OCI-LY1 (cell line): Measurements from ENCODE around the gene PRKCE.

ENCODE experiments used
- H2AFZ ChIP-seq: fragments of 200-600 bp; sonication (generic), shearing (Covaris generic); 2 replicates; pipeline ENCODE4 v1.6.0; 2014; ENCODE audit warnings: antibody characterized with exemption, mild to moderate bottlenecking, low read length
- H3F3A ChIP-seq: fragments of 200-600 bp; sonication (generic), shearing (Covaris generic); 2 replicates; pipeline ENCODE4 v1.6.0; 2014; ENCODE audit warnings: mild to moderate bottlenecking, antibody characterized with exemption, low read length, moderate library complexity; ENCODE audit not compliant: insufficient read depth
- H3K27ac ChIP-seq: fragments of 200-600 bp; sonication (generic); 2 replicates; pipeline ENCODE4 v1.5.1; 2014; ENCODE audit warnings: low read length, mixed run types, mild to moderate bottlenecking, low read depth; ENCODE audit not compliant: poor library complexity, severe bottlenecking
- H3K27me3 ChIP-seq: fragments of 200-600 bp; sonication (generic); 2 replicates; pipeline ENCODE4 v1.6.0; 2014; ENCODE audit warnings: antibody characterized with exemption, mild to moderate bottlenecking, low read length, moderate library complexity; ENCODE audit not compliant: insufficient read depth
- H3K36me3 ChIP-seq: fragments of 200-600 bp; sonication (generic); 2 replicates; pipeline ENCODE4 v1.6.1; 2014; ENCODE audit warnings: mild to moderate bottlenecking, antibody characterized with exemption, low read length, moderate library complexity, mixed read lengths; ENCODE audit not compliant: insufficient read depth
- H3K4me1 ChIP-seq: fragments of 200-600 bp; sonication (generic); 2 replicates; pipeline ENCODE4 v1.5.1; 2014; ENCODE audit warnings: mild to moderate bottlenecking, low read length, moderate library complexity; ENCODE audit not compliant: insufficient read depth, severe bottlenecking
- H3K4me2 ChIP-seq: fragments of 200-600 bp; sonication (generic), shearing (Covaris generic); 2 replicates; pipeline ENCODE4 v1.6.1; 2014; ENCODE audit warnings: low read length
- H3K4me3 ChIP-seq: fragments of 200-600 bp; sonication (generic); 2 replicates; pipeline ENCODE4 v1.5.1; 2014; ENCODE audit warnings: low read length, low read depth, mild to moderate bottlenecking, mixed read lengths; ENCODE audit not compliant: poor library complexity, severe bottlenecking
- H3K79me2 ChIP-seq: fragments of 200-600 bp; shearing (Covaris generic); 2 replicates; pipeline ENCODE4 v1.6.1; 2016; ENCODE audit warnings: mixed run types, low read length, mixed read lengths; ENCODE audit not compliant: insufficient read depth
- H3K9ac ChIP-seq: fragments of 200-600 bp; sonication (generic), shearing (Covaris generic); 2 replicates; pipeline ENCODE4 v1.6.1; 2014; ENCODE audit warnings: mild to moderate bottlenecking, low read length, mixed read lengths
- H3K9me2 ChIP-seq: fragments of 200-600 bp; sonication (generic), shearing (Covaris generic); 2 replicates; pipeline ENCODE4 v1.6.1; 2014; ENCODE audit warnings: low read depth, mild to moderate bottlenecking, low read length, mixed read lengths
- H3K9me3 ChIP-seq: fragments of 200-600 bp; shearing (Covaris generic); 2 replicates; pipeline ENCODE4 v1.6.1; 2014; ENCODE audit warnings: low read length, mixed read lengths
- H4K20me1 ChIP-seq: fragments of 200-600 bp; sonication (generic), shearing (Covaris generic); 2 replicates; pipeline ENCODE4 v1.6.0; 2016; ENCODE audit warnings: mild to moderate bottlenecking, low read length; ENCODE audit not compliant: insufficient read depth
- EZH2 ChIP-seq: fragments of 200-600 bp; sonication (generic), shearing (Covaris generic); IDR thresholded peaks from 2 replicates; pipeline ENCODE4 v1.8.0; 2017; ENCODE audit warnings: borderline replicate concordance, mixed run types, mild to moderate bottlenecking, antibody characterized with exemption, low read length, moderate library complexity, mixed read lengths
- TF ChIP-seq, protein P1 (sequence below): fragments of 200-600 bp; sonication (generic), shearing (Covaris generic); IDR thresholded peaks from 2 replicates; pipeline ENCODE4 v1.5.1; 2017; ENCODE audit warnings: mild to moderate bottlenecking, antibody characterized with exemption, low read length, moderate library complexity, mixed read lengths

PRKCE gene

DNA sequence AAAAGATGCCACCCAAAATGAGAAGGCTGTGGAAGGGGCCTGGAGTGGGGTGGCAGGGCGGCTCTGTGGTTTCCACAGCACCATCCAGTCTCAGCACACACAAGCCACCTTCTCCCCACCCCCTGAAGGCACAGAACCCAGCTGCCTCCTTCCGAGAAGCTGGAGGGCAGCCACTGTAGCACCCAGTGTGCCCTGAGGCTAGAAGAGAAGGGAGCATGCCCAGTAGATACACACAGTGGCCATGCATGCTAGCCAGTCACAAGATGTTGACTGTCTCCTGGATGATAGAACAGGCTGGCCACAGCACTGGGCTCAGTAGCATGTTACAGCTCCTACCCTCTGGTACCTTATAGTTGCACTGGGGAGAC is 496.9 kb downstream of the PRKCE start:
- Histone ChIP-seq H2AFZ (no peak overlapping the region), H3F3A (no peaks in the 10 kb centered on the region), H3K9me2 (no peaks in the 10 kb centered on the region), H3K9ac (no peak overlapping the region), H3K79me2 (no peaks in the 10 kb centered on the region), H3K4me1 (no peaks in the 10 kb centered on the region), H3K27ac (no peak overlapping the region), H3K27me3 (no peaks in the 10 kb centered on the region), H4K20me1 (no peaks in the 10 kb centered on the region), H3K4me3 (no peak overlapping the region), H3K9me3 (no peaks in the 10 kb centered on the region), H3K4me2 (no peak overlapping the region), H3K36me3 (0 out of 2 replicates have a peak, but pooled peaks cover 5% of the 10 kb centered on the region)
- TF ChIP-seq EZH2, result no peak
- TF ChIP-seq, protein P1, sequence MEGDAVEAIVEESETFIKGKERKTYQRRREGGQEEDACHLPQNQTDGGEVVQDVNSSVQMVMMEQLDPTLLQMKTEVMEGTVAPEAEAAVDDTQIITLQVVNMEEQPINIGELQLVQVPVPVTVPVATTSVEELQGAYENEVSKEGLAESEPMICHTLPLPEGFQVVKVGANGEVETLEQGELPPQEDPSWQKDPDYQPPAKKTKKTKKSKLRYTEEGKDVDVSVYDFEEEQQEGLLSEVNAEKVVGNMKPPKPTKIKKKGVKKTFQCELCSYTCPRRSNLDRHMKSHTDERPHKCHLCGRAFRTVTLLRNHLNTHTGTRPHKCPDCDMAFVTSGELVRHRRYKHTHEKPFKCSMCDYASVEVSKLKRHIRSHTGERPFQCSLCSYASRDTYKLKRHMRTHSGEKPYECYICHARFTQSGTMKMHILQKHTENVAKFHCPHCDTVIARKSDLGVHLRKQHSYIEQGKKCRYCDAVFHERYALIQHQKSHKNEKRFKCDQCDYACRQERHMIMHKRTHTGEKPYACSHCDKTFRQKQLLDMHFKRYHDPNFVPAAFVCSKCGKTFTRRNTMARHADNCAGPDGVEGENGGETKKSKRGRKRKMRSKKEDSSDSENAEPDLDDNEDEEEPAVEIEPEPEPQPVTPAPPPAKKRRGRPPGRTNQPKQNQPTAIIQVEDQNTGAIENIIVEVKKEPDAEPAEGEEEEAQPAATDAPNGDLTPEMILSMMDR, result no peak

DNA sequence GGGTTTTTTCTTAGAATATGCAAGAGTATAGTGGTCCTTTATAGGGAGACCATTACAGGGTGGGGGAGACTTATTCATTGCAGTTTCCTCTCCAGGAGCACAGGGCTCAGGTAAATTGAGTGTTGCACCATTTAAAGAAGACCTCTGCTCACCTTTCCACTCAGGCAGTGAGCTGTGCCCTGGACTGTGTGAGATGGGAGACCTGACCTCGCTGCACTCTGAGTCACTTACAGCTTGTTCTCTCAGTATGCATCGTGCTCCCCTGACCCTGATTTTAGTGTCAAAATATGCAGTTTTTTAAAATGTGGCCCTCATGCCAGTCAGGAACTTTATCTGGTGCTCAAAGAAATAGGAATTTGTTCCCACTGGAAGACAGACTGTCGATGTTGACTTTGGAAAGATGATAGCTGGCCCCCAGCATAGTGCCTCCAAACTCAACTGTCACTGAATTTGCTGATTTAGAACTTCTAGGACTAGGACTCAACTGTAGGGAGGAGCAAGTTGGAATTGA is 499.0 kb downstream of the PRKCE start:
- Histone ChIP-seq H3K4me3 (no peak overlapping the region), H3K9ac (no peak overlapping the region), H3K27ac (no peak overlapping the region), H2AFZ (no peak overlapping the region), H3F3A (no peaks in the 10 kb centered on the region), H3K9me2 (no peaks in the 10 kb centered on the region), H4K20me1 (no peaks in the 10 kb centered on the region), H3K4me1 (no peaks in the 10 kb centered on the region), H3K36me3 (0 out of 2 replicates have a peak, but pooled peaks cover 5% of the 10 kb centered on the region), H3K79me2 (no peaks in the 10 kb centered on the region), H3K27me3 (no peaks in the 10 kb centered on the region), H3K4me2 (no peak overlapping the region), H3K9me3 (no peaks in the 10 kb centered on the region)
- TF ChIP-seq, protein P1, result no peak
- no peak for TF ChIP-seq EZH2

DNA sequence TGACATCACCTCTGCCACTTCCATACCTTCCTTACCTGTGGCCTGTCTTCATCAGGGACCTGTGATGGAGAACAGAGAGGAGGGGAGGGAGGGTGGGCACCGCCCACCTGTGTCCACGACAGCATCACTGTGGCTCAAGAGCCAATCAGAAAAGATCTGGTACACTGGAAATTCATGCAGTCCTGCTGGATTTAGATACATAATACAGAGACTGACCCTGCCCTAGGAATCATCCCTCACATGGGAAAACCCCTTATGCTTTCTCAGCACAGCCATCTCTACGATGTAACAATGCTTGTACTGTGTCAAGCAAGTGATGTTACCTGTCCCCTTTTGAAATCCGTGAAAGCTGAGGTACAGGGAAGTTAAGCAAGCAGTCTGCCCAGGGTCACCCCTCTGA is 500.1 kb downstream of the PRKCE start:
- no peak overlapping the region for H2AFZ ChIP-seq
- no peaks in the 10 kb centered on the region for H3K9me2 ChIP-seq
- H3K27me3 ChIP-seq, result no peaks in the 10 kb centered on the region
- TF ChIP-seq, protein P1, result no peak
- no peak for TF ChIP-seq EZH2
- no peaks in the 10 kb centered on the region for H3F3A ChIP-seq
- no peaks in the 10 kb centered on the region for H4K20me1 ChIP-seq
- H3K4me3 ChIP-seq, result no peak overlapping the region
- no peaks in the 10 kb centered on the region for H3K9me3 ChIP-seq
- H3K27ac ChIP-seq, result no peak overlapping the region
- no peak overlapping the region for H3K9ac ChIP-seq
- 0 out of 2 replicates have a peak, but pooled peaks cover 5% of the 10 kb centered on the region for H3K36me3 ChIP-seq
- no peak overlapping the region for H3K4me2 ChIP-seq
- no peaks in the 10 kb centered on the region for H3K4me1 ChIP-seq
- H3K79me2 ChIP-seq, result no peaks in the 10 kb centered on the region
